A549 (cell line): Measurements from ENCODE around the gene MYLK2. TPM values are rescaled to one million over a fixed set of nuclear protein-coding genes. Genes with fewer than 3 reads are reported as not detected.
A peak's percentile ranks its signal among the peaks of the same experiment; 100 is the strongest.

ENCODE experiments used
- ATAC-seq, 2 experiments: fragments of 200-7000 bp in 1 of 2; fragments of >200 bp in 1 of 2; cut with Nextera tagmentation in 1 of 2; cut with Tn5 transposase in 1 of 2; 3 replicates each; pipeline versions ENCODE4 v1.8.0 to v1.9.1; 2018 to 2020; ENCODE audit warnings: mild to moderate bottlenecking in 1 of 2, moderate library complexity in 1 of 2
- CTCF ChIA-PET: fragments of 300-600 bp; sonication (Branson Sonifier 250); formaldehyde crosslinking; extraction: SDS; loops from one replicate; lab custom pipeline; 2021; ENCODE audit warnings: antibody characterized with exemption, inconsistent platforms; lab: Yijun Ruan, JAX
- POLR2A ChIA-PET: fragments of 350-600 bp; formaldehyde crosslinking; extraction: SDS; loops from one replicate; lab custom pipeline; 2021; ENCODE audit warnings: antibody characterized with exemption, inconsistent platforms; lab: Yijun Ruan, JAX
- DNase-seq, 2 experiments: peaks; one replicate each; pipeline versions ENCODE4 v3.0.0 to v3.0.0-alpha.2; 2011 to 2016; ENCODE audit warnings: low read depth in 1 of 2, low spot score in 1 of 2
- FAIRE-seq: peaks from 2 replicates; lab custom pipeline; 2011; peaks lifted over from hg19 to GRCh38; lab: Jason Lieb, UNC
- H3K27ac ChIP-seq, 2 experiments: fragments of >200 bp; sonication (Bioruptor Twin); formaldehyde crosslinking; 3 replicates each; pipeline ENCODE4 v1.5.1; 2016 to 2017
- H3K4me1 ChIP-seq: fragments of >200 bp; sonication (Bioruptor Twin); formaldehyde crosslinking; 3 replicates; pipeline ENCODE4 v1.6.1; 2016
- H3K4me2 ChIP-seq: fragments of >200 bp; sonication (Bioruptor Twin); formaldehyde crosslinking; 3 replicates; pipeline ENCODE4 v1.6.1; 2016
- H3K4me3 ChIP-seq: fragments of >200 bp; sonication (Bioruptor Twin); formaldehyde crosslinking; 3 replicates; pipeline ENCODE4 v1.5.1; 2016
- H3K9me3 ChIP-seq: fragments of >200 bp; sonication (Bioruptor Twin); formaldehyde crosslinking; 3 replicates; pipeline ENCODE4 v1.6.1; 2016
- BCL3 ChIP-seq: fragments of >200 bp; sonication (Bioruptor Twin); formaldehyde crosslinking; IDR thresholded peaks from 3 replicates; pipeline ENCODE4 v1.6.1; 2016
- CBX2 ChIP-seq: fragments of 200-600 bp; sonication (generic); IDR thresholded peaks from 2 replicates; pipeline ENCODE4 v1.6.1; 2016; ENCODE audit warnings: low read depth, mild to moderate bottlenecking, borderline replicate concordance
- CEBPB ChIP-seq, 2 experiments: fragments of >200 bp in 1 of 2; sonication (Bioruptor Twin) in 1 of 2; formaldehyde crosslinking in 1 of 2; IDR thresholded peaks; 2 replicates each; pipeline ENCODE4 v1.6.1; 2012 to 2016
- CHD4 ChIP-seq: fragments of 200-600 bp; sonication (generic); IDR thresholded peaks from 2 replicates; pipeline ENCODE4 v1.6.1; 2016; ENCODE audit warnings: antibody characterized with exemption, mild to moderate bottlenecking, borderline replicate concordance
- EHMT2 ChIP-seq: fragments of 200-600 bp; sonication (generic); IDR thresholded peaks from 2 replicates; pipeline ENCODE4 v1.6.1; 2016; ENCODE audit warnings: antibody characterized with exemption, low read depth, mild to moderate bottlenecking, moderate library complexity
- ELK1 ChIP-seq: fragments of 150-350 bp; IDR thresholded peaks from 2 replicates; pipeline ENCODE4 v1.6.1; 2014; ENCODE audit warnings: low read depth, mild to moderate bottlenecking, low read length
- EP300 ChIP-seq, 2 experiments: fragments of >200 bp; sonication (Bioruptor Twin); formaldehyde crosslinking; IDR thresholded peaks; 2 replicates in 1 of 2; 3 replicates in 1 of 2; pipeline ENCODE4 v1.6.1; 2016 to 2017
- HEYL ChIP-seq: fragments of 250-450 bp; sonication (Bioruptor Pico); IDR thresholded peaks from 2 replicates; pipeline ENCODE4 v1.8.0; 2021; ENCODE audit warnings: mild to moderate bottlenecking, moderate library complexity
- HOXB13 ChIP-seq: fragments of 250-450 bp; sonication (Bioruptor Pico); IDR thresholded peaks from 2 replicates; pipeline ENCODE4 v1.5.0; 2020; ENCODE audit warnings: low read depth, mild to moderate bottlenecking, moderate library complexity
- JUN ChIP-seq, 2 experiments: fragments of >200 bp; sonication (Bioruptor Twin); formaldehyde crosslinking; IDR thresholded peaks; 2 replicates in 1 of 2; 3 replicates in 1 of 2; pipeline ENCODE4 v1.6.1; 2016 to 2017
- PHF8 ChIP-seq: fragments of 200-600 bp; sonication (generic); IDR thresholded peaks from 2 replicates; pipeline ENCODE4 v1.6.1; 2016; ENCODE audit warnings: low read depth, mild to moderate bottlenecking, antibody characterized with exemption, moderate library complexity, borderline replicate concordance
- POLR2AphosphoS2 ChIP-seq: conservative IDR thresholded peaks from 2 replicates; pipeline ENCODE4 v1.6.1; 2012; ENCODE audit warnings: low read length, improper control_type of control experiment, inconsistent platforms
- RCOR1 ChIP-seq: fragments of 150-350 bp; IDR thresholded peaks from 2 replicates; pipeline ENCODE4 v1.6.1; 2014; ENCODE audit warnings: antibody characterized with exemption, low read length, low read depth
- ZFP36 ChIP-seq: fragments of 450-650 bp; IDR thresholded peaks from 2 replicates; pipeline ENCODE4 v1.6.1; 2014; ENCODE audit warnings: borderline replicate concordance; ENCODE audit not compliant: partially characterized antibody
- ZSCAN20 ChIP-seq: fragments of 250-450 bp; sonication (Bioruptor Pico); IDR thresholded peaks from 2 replicates; pipeline ENCODE4 v1.8.0; 2022; ENCODE audit warnings: mild to moderate bottlenecking, moderate library complexity
- WGBS: methylation state at CpG from one replicate; pipeline ENCODE4 v1.1.6; 2017; ENCODE audit errors: missing lambda C conversion rate; 5-methylcytosine and 5-hydroxymethylcytosine counted together
- polyA plus RNA-seq, 4 experiments: library from polyadenylated mRNA; depleted of rRNA in 3 of 4; stranded (reverse); fragments of >200 nt; fragmentation: RNase III in 1 of 4; extraction: RNeasy Plus Mini Kit Qiagen cat#74134 plus additional on column Dnase treatment in 1 of 4; gene quantifications; 2 replicates in 3 of 4; 3 replicates in 1 of 4; pipeline ENCODE4 v1.2.3, GENCODE V29; 2011 to 2017
- TF ChIP-seq, protein P1 (sequence below): fragments of 250-450 bp; sonication (Bioruptor Pico); IDR thresholded peaks from 2 replicates; pipeline ENCODE4 v1.5.0; 2020; ENCODE audit warnings: low read depth, mild to moderate bottlenecking, moderate library complexity
- TF ChIP-seq, protein P2 (sequence below): fragments of >200 bp; sonication (Bioruptor Twin); formaldehyde crosslinking; IDR thresholded peaks from 2 replicates; pipeline ENCODE4 v1.6.1; 2016

MYLK2 gene
- polyA plus RNA-seq, 2 of the 4 experiments (the other 2 are of a cell fraction): 0.09 to 0.36 TPM

DNA sequence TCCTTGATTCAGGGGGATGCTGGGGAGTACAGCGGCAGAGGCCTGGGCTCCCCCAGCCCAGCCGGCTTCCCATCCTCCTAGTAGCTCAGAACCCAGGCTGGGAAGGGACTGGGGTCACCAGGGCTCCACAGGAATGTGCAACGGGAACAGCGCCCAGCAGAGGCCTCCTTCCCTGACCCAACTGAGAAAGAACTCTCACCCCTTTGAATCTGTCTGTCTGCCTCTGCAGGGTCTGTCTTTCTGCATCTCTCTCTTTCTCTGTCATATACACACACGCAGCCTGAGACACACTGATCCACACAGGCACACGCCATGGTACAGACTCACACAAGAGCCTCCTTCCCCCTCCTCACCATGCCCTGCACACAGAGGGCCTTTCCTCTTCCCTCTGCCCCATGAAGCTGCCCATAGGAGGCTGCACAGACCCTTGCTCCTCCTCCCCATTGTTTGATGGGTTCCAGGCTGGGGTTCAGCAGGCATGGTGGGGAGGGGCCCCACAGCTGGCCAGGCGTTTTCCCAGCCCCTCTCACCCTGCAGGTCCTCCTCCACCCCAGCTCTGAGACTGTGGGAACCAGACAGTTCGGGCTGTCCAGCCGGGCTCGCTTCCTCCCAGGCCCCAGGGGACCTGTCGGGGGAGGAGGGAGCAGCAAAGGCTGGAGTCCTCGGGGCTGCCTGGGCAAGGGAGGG, 23.5 kb downstream of the MYLK2 start:
- POLR2A ChIA-PET: no interaction called here
- DNase-seq (peak in 1 of 2 experiments; percentile 45), ATAC-seq (peak; percentile 22 to 44; a peak in 4 of 6 replicates)
- H3K9me3 ChIP-seq: no peaks in the 10 kb centered on the region
- TF ChIP-seq ZFP36: no peak
- TF ChIP-seq, all 56 proteins: peak for 0
- no peak for FAIRE-seq
- H3K27ac ChIP-seq: peak overlapping the region; percentile 85 to 86
- H3K4me2 ChIP-seq: peak overlapping the region; percentile 71
- WGBS: 51% methylated on average over 6 of the region's 12 CpGs
- CTCF ChIA-PET: interaction anchor here (1.2 to 14.7 kb wide), 8 partner anchors 9 to 189 kb away, joined by 3 to 145 read pairs (median 14); partner anchors contain the start of gene MYLK2
- H3K4me1 ChIP-seq: peaks cover 84% of the 10 kb centered on the region
- no peak overlapping the region for H3K4me3 ChIP-seq

DNA sequence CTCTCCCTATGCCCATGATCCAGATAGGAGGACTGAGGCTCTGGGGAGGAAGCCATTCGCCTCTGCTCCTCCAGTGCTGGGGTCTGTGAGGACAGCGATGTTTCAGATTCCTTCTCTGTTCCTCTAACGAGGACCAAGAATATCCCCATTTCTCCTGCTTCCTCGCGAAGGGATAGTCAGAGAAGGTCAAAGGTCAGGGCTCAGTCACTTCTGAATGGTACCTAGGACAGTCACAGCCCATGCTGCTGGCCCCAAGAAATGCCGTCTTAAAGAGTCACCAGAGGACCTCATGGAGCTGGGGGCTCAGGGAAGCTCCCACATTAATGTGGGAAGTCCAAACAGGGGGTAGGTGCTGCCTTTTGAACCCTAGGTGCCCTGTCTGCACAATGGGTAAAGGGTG, 24.1 kb downstream of the MYLK2 start:
- no peak for TF ChIP-seq ZSCAN20 (CRISPR knock-in tag)
- TF ChIP-seq, protein P1, sequence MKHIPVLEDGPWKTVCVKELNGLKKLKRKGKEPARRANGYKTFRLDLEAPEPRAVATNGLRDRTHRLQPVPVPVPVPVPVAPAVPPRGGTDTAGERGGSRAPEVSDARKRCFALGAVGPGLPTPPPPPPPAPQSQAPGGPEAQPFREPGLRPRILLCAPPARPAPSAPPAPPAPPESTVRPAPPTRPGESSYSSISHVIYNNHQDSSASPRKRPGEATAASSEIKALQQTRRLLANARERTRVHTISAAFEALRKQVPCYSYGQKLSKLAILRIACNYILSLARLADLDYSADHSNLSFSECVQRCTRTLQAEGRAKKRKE (CRISPR knock-in tag): no peak
- TF ChIP-seq HEYL: no peak
- TF ChIP-seq ELK1: no peak
- TF ChIP-seq BCL3: no peak
- TF ChIP-seq, protein P2, sequence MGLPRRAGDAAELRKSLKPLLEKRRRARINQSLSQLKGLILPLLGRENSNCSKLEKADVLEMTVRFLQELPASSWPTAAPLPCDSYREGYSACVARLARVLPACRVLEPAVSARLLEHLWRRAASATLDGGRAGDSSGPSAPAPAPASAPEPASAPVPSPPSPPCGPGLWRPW: no peak
- no peak for TF ChIP-seq PHF8
- no peak for TF ChIP-seq RCOR1
- no peak for TF ChIP-seq CBX2
- TF ChIP-seq EHMT2: no peak
- no peak for TF ChIP-seq CEBPB (IDR thresholded peaks at IDR 0.05)
- TF ChIP-seq EP300 (IDR thresholded peaks at IDR 0.05): no peak
- no peak for TF ChIP-seq HOXB13 (CRISPR knock-in tag)
- TF ChIP-seq POLR2AphosphoS2: no peak
- H3K4me2 ChIP-seq: peak overlapping the region; percentile 71
- no peak overlapping the region for H3K4me3 ChIP-seq
- CTCF ChIA-PET: interaction anchor here (0.9 to 14.7 kb wide), 6 partner anchors 10 to 188 kb away, joined by 3 to 145 read pairs (median 71); partner anchors contain the start of gene PDRG1
- ATAC-seq (no peak), FAIRE-seq (no peak), DNase-seq (no peak)
- peak overlapping the region; percentile 85 to 86 for H3K27ac ChIP-seq
- peaks cover 78% of the 10 kb centered on the region for H3K4me1 ChIP-seq
- no peaks in the 10 kb centered on the region for H3K9me3 ChIP-seq
- POLR2A ChIA-PET: no interaction called here
- 82% methylated on average over 6 of the region's 6 CpGs for WGBS

DNA sequence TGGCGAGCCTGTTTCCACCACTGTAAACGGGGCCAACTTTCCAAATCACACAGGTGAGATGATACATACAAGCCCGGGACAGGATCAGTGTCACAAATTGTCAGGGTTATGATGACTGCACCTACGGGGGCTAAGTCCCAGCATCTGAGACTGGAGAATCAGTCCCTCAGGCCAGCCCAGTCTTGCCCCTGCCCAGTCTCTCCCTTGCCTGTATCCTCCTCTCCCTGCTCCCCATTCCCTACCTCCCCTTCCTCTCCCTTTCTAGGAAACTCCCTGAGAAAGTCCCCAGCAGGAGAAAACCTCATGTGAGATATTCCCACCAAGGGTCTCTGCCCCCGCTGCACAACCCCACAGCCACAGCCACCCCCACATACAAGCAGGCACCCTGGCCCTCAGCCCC, 24.7 kb downstream of the MYLK2 start:
- ATAC-seq: no peak
- 75% methylated on average over 4 of the region's 5 CpGs for WGBS
- Histone ChIP-seq H3K4me2 (peak overlapping the region; percentile 71; the same call in 2 of the 3 replicates), H3K4me1 (peaks cover 72% of the 10 kb centered on the region), H3K4me3 (no peak overlapping the region), H3K27ac (peak overlapping the region; percentile 85 to 86), H3K9me3 (no peaks in the 10 kb centered on the region)
- CTCF ChIA-PET: interaction anchor here (0.9 to 14.7 kb wide), 7 partner anchors 9 to 809 kb away, joined by 3 to 145 read pairs (median 17); partner anchors contain the start of gene PDRG1
- FAIRE-seq: no peak
- POLR2A ChIA-PET: no interaction called here
- no peak for DNase-seq
- TF ChIP-seq CHD4 (no peak), JUN (IDR thresholded peaks at IDR 0.05) (no peak), CBX2 (no peak)
